H1 (cell line): ENCODE measurements around the gene BCL2. TPM values are rescaled to one million over a fixed set of nuclear protein-coding genes. Genes with fewer than 3 reads are reported as not detected.

Experiments
- EP300 ChIP-seq, 2 experiments: IDR thresholded peaks; 1 replicate in 1 of 2; 2 replicates in 1 of 2; pipeline ENCODE4 v1.6.1; 2011 to 2012; ENCODE audit warnings: low read depth in 2 of 2, low read length in 2 of 2, mild to moderate bottlenecking in 2 of 2, borderline replicate concordance in 1 of 2, inconsistent platforms in 1 of 2, moderate library complexity in 1 of 2
- HDAC2 ChIP-seq, 2 experiments: fragments of 300-600 bp in 1 of 2; sonication (generic) in 1 of 2; IDR thresholded peaks; 2 replicates each; pipeline ENCODE4 v1.6.1; 2011 to 2012; ENCODE audit warnings: low read depth in 2 of 2, low read length in 2 of 2, mild to moderate bottlenecking in 2 of 2, moderate library complexity in 2 of 2, borderline replicate concordance in 1 of 2, inconsistent platforms in 1 of 2
- polyA plus RNA-seq, 7 experiments: library from polyadenylated mRNA; depleted of rRNA in 3 of 7; stranded (reverse) in 5 of 7; unstranded in 2 of 7; fragments of >200 nt in 5 of 7; fragments of 200-250 nt in 2 of 7; gene quantifications; 1 replicate in 5 of 7; 2 replicates in 1 of 7; 4 replicates in 1 of 7; pipeline versions ENCODE4 v1.2.1 to v1.2.3, GENCODE V29; 2011 to 2013; ENCODE audit warnings: missing spikeins in 2 of 7, mixed read lengths in 2 of 7
- total RNA-seq: library from RNA; stranded (reverse); fragmentation: NEBNext Ultra II Directional; extraction: Animal tissue kit (Norgen Biotek cat#: 25700); gene quantifications from 2 replicates; pipeline ENCODE4 v1.2.1, GENCODE V29; 2021

BCL2 gene
- total and polyA plus RNA-seq, 2 of the 8 experiments (the other 6 are each of a cell fraction or from before 2014, with no cell fraction given) = 0.59 to 4.5 TPM

- no peak for TF ChIP-seq EP300 (IDR thresholded peaks at IDR 0.05; ENCODE audit: borderline replicate concordance in 1 of 2, low read depth in 2 of 2, low read length in 2 of 2)
- TF ChIP-seq HDAC2 (IDR thresholded peaks at IDR 0.05; ENCODE audit: borderline replicate concordance in 1 of 2, low read depth in 2 of 2, low read length in 2 of 2) = no peak
Measured at GRCh38 chr18:63089041-63089440, 230.5 kb downstream of the BCL2 start (continued).
